Activated T-cell treated with anti-CD3 and anti-CD28 coated beads for 24 hours (primary cell): ENCODE results near the gene EIF2A.
"Not testable (repeated sequence)": the region's sequence is repeated elsewhere in the genome, so short reads cannot be mapped to it uniquely, and the experiment has no call there.

Experiments used
- DNase-seq: peaks from one replicate; pipeline ENCODE4 v3.0.0-alpha.2; 2020; ENCODE audit warnings: low read depth

EIF2A gene

DNA sequence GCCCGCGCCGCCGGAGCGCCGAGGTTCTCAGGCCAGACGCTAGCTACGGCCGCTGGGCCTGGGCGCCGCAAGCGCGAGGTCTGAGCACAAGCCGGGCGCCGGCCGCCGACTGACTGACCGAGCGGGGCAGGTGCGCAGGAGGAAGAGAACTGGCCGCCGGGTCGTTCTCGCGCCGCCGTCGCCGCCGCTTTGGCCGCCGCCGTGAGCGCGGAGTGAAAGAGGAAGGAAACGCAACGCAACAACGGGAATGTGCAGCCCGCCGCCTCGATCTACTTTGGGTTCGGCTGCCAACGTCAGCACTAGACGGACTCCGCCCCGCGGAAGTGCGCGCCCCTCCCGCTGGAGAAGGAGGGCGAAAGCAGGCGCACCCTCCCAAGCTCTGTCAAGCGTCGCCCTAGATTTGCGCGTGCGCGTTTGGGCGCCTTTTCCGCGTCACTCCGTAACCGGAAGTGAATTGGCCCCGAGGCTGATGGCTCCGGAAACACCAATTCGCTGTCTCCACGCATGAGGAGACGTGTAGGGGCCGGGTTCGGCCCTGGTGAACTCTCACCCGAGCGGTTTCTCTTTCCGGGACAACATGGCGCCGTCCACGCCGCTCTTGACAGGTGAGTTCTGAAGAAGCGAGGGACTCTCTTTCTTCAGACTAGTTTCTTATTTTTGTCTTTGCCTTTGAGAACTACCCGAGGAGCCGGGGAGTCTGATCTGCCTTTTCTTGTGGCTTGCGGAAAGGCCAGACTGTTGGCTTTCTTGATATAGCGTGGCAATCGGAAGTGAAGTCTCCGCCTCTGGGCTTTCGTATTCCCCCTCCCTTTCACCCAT, at the start of gene EIF2A, which contains the start of gene SERP1:
Gene EIF2A (plus strand): TSS at position 562 of the 819 bp plus-strand sequence. CDS start 16 bp downstream, at position 578.
Gene SERP1 (minus strand): TSS at position 271 of the 819 bp plus-strand sequence. CDS start 361 bp downstream, outside the sequence.
- peak; percentile 99 for DNase-seq

DNA sequence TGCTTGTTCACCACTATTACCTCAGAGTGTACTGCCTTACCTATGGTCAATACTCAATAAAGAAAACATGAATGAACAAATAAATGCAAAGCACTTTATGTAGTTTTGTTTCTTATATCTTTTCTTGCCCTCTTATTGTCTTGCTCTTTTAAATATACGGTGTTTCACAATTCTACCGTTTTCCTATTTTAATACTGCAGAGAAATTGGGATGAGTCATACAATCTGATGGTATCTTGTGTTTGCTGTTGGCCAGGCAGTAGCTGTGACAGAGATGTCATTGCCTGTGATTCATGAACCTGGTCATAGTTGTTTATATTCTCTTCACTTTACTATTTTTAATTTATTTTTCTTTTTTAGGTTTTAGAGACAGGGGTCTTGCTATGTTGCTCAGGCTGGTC, 48.6 kb upstream of the EIF2A start:
- no peak for DNase-seq

DNA sequence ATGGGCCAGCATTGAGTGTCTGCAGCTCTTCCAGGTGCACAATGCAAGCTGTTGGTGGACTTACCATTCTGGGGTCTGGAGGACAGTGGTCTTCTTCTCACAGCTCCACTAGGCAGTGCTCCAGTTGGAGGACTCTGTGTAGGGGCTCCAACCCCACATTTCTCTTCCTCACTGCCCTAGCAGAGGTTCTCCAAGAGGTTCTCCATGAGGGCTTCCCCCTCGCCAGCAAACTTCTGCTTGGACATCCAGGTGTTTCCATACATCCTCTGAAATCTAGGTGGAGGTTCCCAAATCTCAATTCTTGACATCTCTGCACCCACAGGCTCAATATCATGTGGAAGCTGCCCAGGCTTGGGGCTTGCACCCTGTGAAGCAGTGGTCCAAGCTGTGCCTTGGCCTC, 45.6 kb upstream of the EIF2A start:
- not testable (repeated sequence) for DNase-seq

DNA sequence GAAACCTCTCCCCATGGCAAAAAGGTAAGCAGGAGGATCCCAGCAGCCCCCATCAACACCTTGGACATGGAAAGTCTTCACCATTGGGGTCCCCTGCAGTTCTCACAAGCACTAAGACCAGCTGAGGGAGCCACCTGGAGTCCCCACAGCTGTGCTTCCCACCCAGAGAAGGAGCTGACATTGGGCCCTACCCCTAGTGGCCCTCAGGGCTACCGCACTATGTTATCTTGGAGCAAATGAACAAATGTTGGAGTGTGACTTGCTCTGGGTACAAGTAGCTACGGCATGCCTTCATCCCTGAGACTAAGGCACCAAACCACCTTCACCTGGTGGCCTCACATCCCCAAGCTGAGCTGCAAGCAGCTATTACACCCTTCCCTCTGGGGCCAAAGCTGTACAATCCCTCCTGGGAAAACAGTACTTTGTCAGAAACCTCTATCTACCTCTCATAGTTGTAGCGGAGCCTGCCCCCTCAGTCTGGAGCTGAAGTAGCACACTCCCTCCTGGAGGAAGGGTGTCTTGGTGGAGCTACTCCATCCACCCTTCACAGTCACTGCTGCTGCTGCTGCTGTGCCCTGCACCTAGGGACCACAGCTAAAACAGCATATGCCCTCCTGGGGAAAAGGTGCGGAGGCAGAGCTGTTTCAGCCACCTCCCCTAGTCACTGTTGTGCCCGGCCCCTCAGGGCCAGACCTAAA, 43.0 kb upstream of the EIF2A start:
- no peak for DNase-seq

DNA sequence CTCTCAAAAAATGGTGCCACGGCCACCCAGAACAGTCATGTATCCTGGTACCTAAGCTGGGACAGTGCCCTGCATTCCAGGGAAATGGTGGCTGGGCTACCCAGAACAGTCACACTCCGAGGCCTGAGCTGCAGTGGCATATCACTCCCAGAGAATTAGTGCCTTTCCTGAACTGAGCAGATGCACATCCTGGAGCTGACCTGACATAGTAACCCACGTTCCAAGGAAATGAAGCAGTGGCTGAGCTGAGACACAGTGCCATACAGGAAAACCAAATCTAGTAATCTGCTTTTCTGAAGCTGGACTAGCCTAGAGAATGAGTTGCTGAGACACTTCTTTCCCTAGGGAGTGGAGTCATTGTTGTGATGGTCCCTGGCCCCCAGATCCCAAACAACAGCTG, 42.1 kb upstream of the EIF2A start:
- no peak for DNase-seq

DNA sequence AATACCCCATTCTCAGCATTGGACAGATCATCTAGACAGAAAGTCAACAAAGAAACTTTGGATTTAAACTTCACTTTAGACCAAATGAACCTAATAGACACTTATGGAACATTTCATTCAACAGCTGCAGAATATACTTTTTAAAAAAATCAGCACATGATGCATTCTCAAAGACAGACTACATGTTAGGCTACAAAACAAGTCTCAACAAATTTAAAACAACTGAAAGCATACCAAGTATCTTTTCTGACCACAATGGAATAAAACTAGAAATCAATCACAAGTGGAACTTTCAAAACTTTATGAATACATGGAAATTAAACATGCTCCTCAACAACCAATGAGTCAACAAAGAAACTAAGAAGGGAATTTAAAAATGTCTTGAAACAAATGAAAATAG, 38.2 kb upstream of the EIF2A start:
- DNase-seq, result no peak

DNA sequence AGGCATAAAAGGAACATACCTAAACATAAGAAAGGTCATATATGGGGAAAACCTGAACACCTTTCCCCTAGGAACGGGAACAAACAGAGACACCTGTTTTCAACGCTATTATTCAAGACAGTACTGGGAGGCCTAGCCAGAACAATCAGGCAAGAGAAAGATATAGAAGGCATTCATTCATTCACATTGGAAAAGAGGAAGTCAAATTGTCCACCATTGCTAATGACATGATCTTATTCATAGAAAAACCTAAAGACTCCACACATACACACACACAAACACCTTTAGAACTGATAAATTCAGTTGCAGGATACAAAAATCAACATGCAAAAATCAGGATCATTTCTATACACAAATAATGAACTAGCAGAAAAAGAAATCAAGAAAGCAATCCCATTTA, 36.8 kb upstream of the EIF2A start:
- DNase-seq, result no peak

DNA sequence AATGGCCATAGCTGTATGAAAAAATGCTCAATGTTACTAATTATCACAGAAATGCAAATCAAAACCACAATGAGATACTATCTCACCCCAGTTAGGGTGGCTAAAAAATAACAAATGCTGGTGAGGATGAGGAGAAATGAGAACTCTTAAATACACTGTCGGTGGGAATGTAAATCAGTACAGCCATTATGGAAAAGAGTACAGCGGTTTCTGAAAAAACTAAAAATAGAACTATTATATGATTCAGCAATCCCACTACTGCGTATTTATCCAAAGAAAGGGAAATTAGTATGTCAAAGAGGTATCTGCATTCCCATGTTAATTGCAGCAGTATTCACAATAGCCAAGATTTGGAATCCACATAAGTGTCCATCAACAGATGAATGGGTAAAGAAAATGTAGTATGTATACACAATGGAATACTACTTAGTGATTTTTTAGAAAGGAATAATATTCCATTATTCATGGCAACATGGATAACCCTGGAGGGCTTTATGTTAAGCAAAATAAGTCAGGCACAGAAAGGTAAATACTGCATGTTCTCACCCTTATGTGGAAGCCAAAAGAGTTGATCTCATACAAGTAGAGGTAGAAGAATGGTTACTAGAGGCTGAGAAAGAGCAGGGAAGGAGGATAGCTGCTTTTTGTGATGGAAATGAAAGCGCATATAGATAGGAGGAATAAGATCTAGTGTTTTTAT, 35.3 kb upstream of the EIF2A start:
- no peak for DNase-seq

DNA sequence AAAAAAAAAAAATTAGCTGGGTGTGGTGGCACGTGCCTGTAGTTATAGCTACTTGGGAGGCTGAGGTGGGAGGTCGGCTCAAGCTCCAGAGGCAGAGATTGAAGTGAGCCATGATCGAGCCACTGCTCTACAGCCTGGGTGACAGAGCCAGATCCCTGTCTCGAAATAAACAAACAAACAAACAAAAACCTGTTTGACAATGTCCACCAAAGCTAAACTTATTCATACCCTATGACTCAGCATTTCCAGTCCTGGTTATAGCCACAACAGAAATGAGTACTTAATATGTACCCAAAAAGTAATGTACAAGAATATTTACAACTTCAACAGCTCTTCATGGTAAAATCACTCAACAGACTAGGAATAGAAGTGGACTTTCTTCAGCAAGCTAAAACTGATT, 31.4 kb upstream of the EIF2A start:
- no peak for DNase-seq

DNA sequence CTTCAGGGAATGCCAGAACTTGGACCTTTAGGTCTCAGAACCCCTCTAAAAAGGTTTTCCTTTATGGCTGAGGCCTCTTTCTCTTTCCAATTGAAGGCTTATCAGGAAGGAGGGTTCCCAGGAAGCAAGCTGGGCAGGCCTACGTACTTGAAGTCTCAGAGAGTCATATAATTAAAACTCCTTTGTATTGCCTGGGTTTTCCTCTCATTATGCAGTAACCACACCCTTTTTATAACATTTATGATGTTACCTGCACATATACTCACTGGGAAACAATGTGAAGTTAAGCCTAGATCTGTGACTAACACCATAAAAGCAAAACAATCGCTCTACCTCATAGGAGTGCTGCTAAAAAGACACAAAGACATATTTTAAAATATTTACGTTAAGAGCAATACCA, 27.6 kb upstream of the EIF2A start:
- no peak for DNase-seq

DNA sequence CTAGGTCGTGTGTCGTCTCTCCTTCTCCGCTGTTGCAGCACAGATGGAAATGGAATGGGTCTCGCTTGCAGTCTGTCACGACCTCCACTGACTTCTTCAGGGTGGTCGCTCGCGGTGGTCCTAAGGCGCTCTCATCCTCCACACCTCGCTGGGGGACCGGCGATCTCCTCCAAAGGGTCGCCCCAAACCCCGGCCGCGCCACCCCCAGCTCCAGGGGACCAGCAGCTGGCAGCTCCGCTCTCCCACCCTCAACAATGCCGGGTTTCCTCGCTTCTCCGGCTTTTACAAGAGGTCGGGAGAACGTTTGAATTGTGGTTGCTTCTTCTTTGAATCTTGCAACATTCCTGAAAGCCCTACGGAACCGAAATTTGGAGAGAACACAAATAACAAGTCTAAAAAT, 26.2 kb upstream of the EIF2A start:
- no peak for DNase-seq

DNA sequence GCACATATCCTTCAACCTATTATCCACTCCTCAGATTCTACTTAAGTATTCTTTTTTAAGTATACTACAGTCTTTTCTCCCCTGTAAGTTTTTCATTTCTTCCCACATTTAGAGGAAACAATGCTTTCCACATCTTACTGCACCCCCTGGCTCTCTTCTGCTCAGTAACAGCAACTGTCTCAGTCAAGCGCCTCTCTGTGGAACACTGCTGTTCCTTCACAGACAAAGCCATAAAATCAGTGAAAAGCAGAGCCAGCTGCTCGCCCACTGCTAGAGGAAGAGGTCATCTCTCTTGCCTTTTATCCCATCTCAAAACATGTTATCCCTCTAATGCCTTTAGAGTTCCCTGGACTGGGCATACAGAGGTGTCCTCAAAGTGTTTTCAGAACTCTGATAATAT, 25.1 kb upstream of the EIF2A start:
- DNase-seq, result no peak

DNA sequence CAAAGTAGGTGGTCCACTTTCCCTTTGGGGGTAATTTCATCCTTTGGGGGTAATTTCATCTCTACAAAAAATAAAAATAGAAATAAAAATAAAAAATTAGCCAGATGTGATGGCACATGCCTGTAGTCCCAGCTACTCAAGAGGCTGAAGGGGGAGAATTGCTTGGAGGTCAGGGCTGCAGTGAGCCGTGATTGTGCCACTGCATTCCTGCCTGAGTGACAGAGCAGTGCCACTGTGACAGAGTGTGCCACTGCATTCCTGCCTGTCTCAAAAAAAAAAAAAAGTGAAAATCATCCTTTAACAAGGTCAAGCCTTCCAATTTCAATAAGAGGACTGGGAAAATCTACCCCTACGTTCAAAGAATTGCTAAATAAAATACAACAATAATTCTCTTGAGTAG, 23.0 kb upstream of the EIF2A start:
- no peak for DNase-seq

DNA sequence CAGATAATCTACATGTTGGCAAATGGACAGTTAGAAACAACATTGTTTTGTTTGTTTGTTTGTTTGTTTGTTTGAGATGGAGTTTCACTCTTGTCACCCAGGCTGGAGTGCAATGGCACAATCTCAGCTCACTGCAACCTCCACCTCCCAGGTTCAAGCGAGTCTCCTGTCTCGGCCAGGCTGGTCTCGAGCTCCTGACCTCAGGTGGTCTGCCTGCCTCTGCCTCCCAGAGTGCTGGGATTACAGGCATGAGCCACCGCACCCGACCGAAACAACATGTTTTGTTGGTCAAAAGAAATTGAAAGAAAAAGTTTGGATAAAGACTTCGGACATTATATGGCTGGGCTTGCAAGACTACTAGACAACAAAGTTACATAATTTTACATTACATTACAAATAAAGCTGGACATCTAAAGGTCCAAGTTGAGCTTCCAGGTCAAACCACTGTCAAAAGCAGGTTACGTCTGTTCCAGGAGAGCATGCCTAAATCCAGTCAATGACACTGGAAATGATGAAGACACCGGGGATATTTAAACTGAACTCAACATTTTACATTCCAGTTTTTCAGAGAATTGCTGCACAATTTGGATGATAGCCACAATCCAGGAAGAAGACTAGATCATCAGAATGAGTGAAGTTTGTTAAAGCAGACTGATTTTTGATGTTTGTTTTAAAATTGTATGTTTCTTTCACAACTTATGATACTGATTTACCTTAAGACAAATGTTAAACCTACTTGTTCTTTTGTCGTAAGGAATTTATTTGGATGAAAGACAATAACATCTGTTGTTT, 18.9 kb upstream of the EIF2A start:
- DNase-seq, result no peak

DNA sequence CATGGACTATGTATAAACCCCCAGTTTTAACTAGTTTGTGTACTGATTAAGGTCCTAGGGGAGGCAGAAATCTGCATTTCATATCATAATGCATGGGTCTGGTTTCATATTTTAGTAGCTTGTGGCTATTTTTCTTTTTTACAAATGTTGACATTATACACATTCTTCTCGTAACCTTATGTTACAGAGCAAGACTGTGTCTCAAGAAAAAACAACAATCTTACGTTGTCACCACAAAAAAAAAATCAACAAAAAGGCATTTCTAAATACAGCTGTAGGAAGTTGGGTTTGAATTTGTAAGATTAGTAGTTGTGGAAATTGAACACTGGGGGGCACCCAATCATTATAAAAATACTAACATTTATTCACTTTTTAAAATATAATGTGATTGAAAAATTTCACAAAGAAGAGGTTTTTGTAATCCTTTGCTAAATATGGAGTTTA, 18.2 kb upstream of the EIF2A start:
- DNase-seq, result no peak

DNA sequence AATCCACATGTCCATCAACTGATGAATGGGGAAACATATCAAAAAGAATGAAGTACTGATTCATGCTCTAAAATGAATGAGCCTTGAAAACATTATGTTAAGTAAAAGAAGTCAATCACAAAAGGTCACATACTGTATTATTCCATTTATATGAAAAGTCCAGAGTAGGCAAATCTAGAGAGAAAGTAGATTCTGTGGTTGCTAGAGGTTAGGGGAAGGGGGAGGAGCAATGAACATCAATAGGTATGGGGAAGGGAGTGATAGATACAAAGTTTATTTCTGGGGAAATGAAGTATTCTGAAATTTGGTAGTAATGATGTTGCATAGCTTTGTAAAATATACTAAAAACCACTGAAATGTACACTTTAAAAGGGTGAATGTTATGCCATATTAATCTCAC, 14.8 kb upstream of the EIF2A start:
- no peak for DNase-seq

DNA sequence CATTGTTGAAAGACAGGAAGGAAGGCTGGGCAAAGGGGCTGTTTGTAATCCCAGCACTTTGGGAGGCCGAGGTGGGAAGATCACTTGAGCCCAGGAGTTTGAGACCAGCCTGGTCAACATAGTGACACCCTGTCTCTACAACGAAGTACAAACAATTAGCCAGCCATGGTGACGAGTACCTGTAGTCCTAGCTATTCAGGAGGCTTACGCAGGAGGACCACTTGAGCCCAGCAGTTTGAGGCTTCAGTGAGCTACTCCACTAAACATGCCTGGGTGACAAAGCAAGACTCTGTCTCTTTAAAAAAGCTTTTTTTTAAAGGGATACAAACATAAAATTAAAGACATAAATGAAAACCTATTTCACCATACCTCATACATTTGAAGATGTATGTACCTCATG, 11.4 kb upstream of the EIF2A start:
- no peak for DNase-seq

DNA sequence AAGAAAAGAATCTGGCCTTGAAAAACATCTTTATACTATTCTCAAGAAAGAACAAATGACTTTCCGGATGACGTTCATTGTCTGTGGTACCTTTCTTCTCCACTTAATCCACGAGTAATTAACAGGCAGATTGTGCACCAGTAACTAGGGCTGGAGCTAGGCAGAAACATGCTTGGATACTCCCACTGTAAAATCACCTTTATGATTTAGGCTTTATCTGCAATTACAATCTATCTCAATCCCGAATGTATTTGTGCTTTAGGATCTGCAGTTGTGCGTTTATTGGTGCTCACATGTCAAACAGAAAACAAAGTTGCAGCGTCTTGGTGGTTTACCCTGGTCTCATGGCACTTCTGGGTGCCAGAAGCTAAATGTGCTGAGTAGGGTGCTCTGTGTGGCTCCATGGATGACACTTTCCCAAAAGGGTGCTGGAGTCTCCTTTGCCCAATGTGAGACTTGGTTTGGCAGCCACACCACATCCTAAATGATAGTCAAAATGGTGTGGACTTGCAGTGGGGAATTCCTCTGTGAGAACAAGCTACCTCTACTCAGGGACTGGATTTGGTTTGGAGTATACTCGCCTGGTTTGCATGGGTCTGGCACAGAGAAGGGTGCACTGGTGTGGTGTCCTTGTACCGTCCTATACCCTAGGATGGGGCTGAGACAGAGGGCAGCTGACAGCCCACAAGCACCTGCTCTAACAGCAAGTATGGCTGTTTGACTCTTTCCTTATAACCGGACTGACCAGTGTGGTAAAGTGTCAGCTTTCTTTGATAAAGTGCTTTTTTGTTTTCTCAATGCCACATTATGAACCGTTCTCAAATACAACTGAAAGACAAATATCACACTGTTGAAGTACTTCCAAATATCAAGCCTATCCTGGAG, 8.0 kb upstream of the EIF2A start:
- no peak for DNase-seq

DNA sequence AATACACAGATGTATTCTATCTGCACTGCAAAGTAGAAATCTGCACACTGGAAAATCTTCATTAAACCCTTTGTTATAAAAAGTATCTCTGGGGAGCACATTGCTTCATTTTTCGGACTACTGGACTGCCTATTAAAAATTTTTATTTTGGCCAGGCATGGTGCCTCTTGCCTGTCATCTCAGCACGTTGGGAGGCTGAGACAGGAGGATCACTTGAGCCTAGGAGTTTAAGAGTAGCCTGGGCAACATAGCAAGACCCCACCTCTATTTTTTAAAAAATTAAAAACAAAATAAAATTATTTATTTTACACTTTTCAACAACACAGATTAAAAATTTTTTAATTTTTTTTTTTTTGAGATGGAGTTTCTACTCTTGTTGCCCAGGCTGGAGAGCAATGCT, 6.3 kb upstream of the EIF2A start:
- DNase-seq, result no peak

DNA sequence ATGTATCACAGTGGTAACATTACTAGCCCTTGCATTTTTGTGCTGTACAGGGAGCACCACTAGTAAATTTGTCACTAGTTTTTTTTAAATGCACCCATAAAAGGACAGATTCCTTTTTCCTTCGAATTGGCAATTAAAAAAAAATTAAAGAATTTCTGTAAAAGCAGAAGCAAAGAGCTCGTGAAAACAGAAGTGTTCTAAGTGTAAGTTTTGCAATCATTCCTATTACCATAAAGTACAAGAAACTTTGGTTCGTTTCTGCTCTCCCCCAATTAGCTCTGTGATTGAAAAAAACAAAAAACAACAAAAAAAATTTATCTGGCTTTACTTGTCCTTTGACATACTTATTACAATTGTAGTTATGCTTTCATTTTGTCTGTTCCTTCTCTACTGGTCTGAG, 5.6 kb upstream of the EIF2A start:
- no peak for DNase-seq

DNA sequence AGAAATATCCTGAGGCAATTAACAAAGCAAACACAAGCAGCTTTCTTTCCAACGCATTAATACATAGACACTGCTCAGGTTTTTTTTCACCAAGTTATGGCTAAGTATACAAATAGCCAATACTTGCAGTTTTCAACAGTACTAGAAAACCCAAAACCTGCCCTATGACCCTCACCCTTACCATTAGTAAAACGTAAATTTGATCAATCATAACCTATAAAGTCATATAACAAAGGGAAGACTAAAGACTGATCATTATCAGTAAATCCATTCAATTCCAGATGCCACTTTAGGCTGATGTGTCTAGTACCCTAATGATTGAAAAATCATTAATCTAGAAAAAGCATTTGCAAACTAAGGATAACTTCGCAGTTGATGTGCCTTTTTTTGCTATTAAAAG, 3.5 kb upstream of the EIF2A start:
- DNase-seq, result no peak
